H1 (cell line): ENCODE measurements around the gene NABP2.

Experiments used
- NRF1 ChIP-seq: IDR thresholded peaks from 2 replicates; pipeline ENCODE4 v1.6.1; 2011; ENCODE audit warnings: mild to moderate bottlenecking, low read depth, low read length, improper control_type of control experiment
- SIX5 ChIP-seq: IDR thresholded peaks from 2 replicates; pipeline ENCODE4 v1.6.1; 2011; ENCODE audit warnings: mild to moderate bottlenecking, low read depth, low read length

GRCh38 chr12:56212361-56212760, 11.8 kb upstream of the NABP2 start:
- no peak for TF ChIP-seq SIX5
- TF ChIP-seq NRF1, result no peak
